Measurements from ENCODE around the gene DDX11. TPM values are rescaled to one million over a fixed set of nuclear protein-coding genes. Genes with fewer than 3 reads are reported as not detected.
"Not testable (repeated sequence)": the region's sequence is repeated elsewhere in the genome, so short reads cannot be mapped to it uniquely, and the experiment has no call there.

The DDX11 gene
- total and polyA plus RNA-seq, 9 donors, result 4.2 to 41.4 (median 15.3) TPM

- intact Hi-C loops (cut with DNase I); H3K36me3 ChIP-seq: not testable (repeated sequence)
- 80 to 85% (median 85%) methylated on average over 7 of the region's 7 CpGs for WGBS, 3 donors
Observed at GRCh38 chr12:31052666-31053439, 20.8 kb upstream of the DDX11 start.

DNA sequence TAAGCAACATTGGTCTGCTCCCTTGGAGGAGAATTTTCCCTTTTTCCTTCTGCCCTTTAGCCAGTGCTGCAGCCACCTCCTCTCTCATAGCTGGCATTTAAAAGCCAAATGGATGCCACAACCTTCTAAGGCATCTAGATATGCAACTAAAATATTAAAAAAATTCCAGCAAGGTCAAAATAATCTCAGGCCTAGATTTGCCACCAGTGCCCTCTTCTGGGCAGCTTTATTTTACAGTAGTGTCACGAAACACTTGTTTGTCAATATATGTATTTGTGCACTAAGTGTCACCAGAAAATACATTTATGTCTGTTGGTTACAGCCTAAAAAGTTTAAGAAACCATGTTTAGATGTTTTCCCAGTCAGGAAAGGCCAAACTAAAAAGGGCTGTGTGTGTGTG is 19.7 kb upstream of the DDX11 start:
- H3K36me3 ChIP-seq; H3K4me3 ChIP-seq; H3K27ac ChIP-seq; intact Hi-C loops (cut with DNase I); H3K9me3 ChIP-seq; H3K4me1 ChIP-seq (ENCODE audit: insufficient read depth); DNase-seq; H3K27me3 ChIP-seq: not testable (repeated sequence)
- 64 to 76% (median 75%) methylated on average over 1 of the region's 1 CpG for WGBS, 3 donors

More at GRCh38 chr12:31052666-31053439, 20.8 kb upstream of the DDX11 start:
- not testable (repeated sequence) for H3K27me3 ChIP-seq; H3K27ac ChIP-seq; H3K4me1 ChIP-seq (ENCODE audit: insufficient read depth); H3K4me3 ChIP-seq; H3K9me3 ChIP-seq; DNase-seq

- Histone ChIP-seq H3K27ac (no peak overlapping the region), H3K27me3 (no peaks in the 10 kb centered on the region), H3K4me3 (no peak overlapping the region), H3K4me1 (ENCODE audit: insufficient read depth) (no peaks in the 10 kb centered on the region), H3K36me3 (no peaks in the 10 kb centered on the region), H3K9me3 (no peaks in the 10 kb centered on the region)
- intact Hi-C loops (cut with DNase I), result no loop called here
- no peak for TF ChIP-seq EP300 (IDR thresholded peaks at IDR 0.05)
- TF ChIP-seq, protein P1, sequence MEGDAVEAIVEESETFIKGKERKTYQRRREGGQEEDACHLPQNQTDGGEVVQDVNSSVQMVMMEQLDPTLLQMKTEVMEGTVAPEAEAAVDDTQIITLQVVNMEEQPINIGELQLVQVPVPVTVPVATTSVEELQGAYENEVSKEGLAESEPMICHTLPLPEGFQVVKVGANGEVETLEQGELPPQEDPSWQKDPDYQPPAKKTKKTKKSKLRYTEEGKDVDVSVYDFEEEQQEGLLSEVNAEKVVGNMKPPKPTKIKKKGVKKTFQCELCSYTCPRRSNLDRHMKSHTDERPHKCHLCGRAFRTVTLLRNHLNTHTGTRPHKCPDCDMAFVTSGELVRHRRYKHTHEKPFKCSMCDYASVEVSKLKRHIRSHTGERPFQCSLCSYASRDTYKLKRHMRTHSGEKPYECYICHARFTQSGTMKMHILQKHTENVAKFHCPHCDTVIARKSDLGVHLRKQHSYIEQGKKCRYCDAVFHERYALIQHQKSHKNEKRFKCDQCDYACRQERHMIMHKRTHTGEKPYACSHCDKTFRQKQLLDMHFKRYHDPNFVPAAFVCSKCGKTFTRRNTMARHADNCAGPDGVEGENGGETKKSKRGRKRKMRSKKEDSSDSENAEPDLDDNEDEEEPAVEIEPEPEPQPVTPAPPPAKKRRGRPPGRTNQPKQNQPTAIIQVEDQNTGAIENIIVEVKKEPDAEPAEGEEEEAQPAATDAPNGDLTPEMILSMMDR (IDR thresholded peaks at IDR 0.05), result no peak
- TF ChIP-seq POLR2A (IDR thresholded peaks at IDR 0.05), result no peak
- no peak for DNase-seq
- WGBS, 3 donors, result 84 to 89% (median 85%) methylated on average over 4 of the region's 4 CpGs
Observed at GRCh38 chr12:31057671-31058070, 16.0 kb upstream of the DDX11 start.

DNA sequence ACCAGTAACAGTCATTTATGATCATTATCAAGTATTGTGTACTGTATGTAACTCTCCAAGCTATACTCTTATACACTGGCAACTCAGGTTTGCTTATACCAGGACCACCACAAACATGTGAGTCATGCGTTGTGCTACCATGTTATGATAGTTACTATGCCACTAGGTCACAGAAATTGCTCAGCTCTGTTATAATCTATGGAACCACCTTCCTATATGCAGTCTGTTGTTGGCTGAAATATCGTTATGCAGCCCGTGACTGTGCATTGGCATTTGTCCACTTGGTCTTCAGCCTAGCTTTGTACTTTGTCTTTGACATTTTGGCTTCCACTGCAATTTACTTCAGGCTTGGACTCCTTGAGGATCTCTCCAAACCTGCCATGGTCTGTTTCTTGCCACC is 7.5 kb upstream of the DDX11 start:
- H3K36me3 ChIP-seq; DNase-seq; H3K9me3 ChIP-seq; intact Hi-C loops (cut with DNase I); H3K4me1 ChIP-seq (ENCODE audit: insufficient read depth); H3K27ac ChIP-seq; H3K27me3 ChIP-seq; H3K4me3 ChIP-seq: not testable (repeated sequence)
- 53 to 56% (median 54%) methylated on average over 3 of the region's 3 CpGs for WGBS, 3 donors

DNA sequence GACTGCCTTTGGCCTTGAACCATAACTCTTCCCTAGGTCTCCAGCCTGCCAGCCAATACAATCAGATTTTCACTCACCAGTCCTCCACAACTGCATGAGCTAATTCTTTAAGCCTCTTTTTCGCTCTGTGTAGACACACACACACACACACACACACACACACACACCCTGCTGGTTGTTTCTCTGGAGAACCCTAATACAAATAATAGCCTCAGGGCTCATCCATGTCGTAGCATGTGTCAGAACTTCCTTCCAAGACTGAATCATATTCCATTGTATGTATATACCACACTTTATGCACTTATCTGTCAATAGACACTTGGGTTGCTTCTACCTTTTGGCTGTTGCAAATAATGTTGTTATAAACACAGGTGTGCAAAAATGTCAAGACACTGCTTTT is 6.0 kb upstream of the DDX11 start:
- H3K9me3 ChIP-seq, H3K36me3 ChIP-seq: not testable (repeated sequence)

DNA sequence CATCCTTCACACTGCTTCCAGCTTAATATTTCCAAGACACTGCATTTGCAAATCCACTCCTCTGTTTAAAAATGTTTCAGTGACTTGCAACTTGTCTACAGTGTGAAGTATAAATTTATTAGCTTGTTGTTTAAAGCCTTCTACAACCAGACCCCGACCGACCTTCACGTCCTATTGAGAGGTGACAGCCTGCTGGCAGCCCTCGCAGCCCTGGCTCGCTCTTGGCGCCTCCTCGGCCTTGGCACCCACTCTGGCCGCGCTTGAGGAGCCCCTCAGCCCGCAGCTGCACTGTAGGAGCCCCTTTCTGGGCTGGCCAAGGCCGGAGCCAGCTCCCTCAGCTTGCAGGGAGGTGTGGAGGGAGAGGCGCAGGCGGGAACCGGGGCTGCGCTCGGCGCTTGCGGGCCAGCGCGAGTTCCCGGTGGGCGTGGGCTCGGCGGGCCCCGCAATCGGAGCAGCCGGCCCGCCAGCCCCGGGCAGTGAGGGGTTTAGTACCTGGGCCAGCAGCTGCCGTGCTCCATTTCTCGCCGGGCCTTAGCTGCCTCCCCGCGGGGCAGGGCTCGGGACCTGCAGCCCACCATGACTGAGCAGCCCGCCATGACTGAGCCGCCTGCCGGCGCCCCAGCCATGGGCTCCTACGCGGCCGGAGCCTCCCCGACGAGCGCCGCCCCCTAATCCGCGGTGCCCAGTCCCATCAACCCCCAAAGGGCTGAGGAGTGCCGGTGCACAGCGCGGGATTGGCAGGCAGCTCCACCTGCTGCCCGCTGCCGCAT is 2.5 kb upstream of the DDX11 start:
- intact Hi-C loops (cut with DNase I), result not testable (repeated sequence)

More for the DNA sequence above, 6.0 kb upstream of the DDX11 start:
- intact Hi-C loops (cut with DNase I); H3K4me1 ChIP-seq (ENCODE audit: insufficient read depth); H3K4me3 ChIP-seq; DNase-seq; H3K27me3 ChIP-seq; H3K27ac ChIP-seq: not testable (repeated sequence)
- WGBS, 3 donors, result 87 to 92% (median 90%) methylated on average over 2 of the region's 2 CpGs

GRCh38 chr12:31072962-31073361 is 698 bp upstream of the DDX11 start:
- H3K9me3 ChIP-seq; H3K27ac ChIP-seq; H3K27me3 ChIP-seq; intact Hi-C loops (cut with DNase I); H3K4me1 ChIP-seq (ENCODE audit: insufficient read depth); H3K36me3 ChIP-seq; DNase-seq: not testable (repeated sequence)
- 51 to 56% (median 53%) methylated on average over 5 to 6 of the region's 6 CpGs for WGBS, 3 donors
- H3K4me3 ChIP-seq, result peak overlapping the region; percentile 62

More for the DNA sequence above, 2.5 kb upstream of the DDX11 start:
- H3K4me1 ChIP-seq (ENCODE audit: insufficient read depth); DNase-seq; H3K27ac ChIP-seq; H3K4me3 ChIP-seq; H3K36me3 ChIP-seq; H3K27me3 ChIP-seq; H3K9me3 ChIP-seq: not testable (repeated sequence)
- WGBS, 3 donors, result 87 to 93% (median 90%) methylated on average over 39 to 46 of the region's 53 CpGs

GRCh38 chr12:31074333-31074874 is 744 bp downstream of the DDX11 start:
- H3K36me3 ChIP-seq; H3K27me3 ChIP-seq; H3K4me1 ChIP-seq (ENCODE audit: insufficient read depth); H3K27ac ChIP-seq; H3K9me3 ChIP-seq; intact Hi-C loops (cut with DNase I): not testable (repeated sequence)
- H3K4me3 ChIP-seq, result peak overlapping the region; percentile 62
- 3 to 5% (median 4%) methylated on average over 8 to 16 of the region's 16 CpGs for WGBS, 3 donors
- peak in 1 of 5 donors; percentile 42 for DNase-seq

- H3K9me3 ChIP-seq; intact Hi-C loops (cut with DNase I); H3K36me3 ChIP-seq; H3K27ac ChIP-seq; DNase-seq; H3K4me1 ChIP-seq (ENCODE audit: insufficient read depth); H3K4me3 ChIP-seq; H3K27me3 ChIP-seq: not testable (repeated sequence)
- 79 to 82% (median 81%) methylated on average over 11 of the region's 11 CpGs for WGBS, 3 donors
Observed at GRCh38 chr12:31076150-31076549, 2.5 kb downstream of the DDX11 start.

- H3K27me3 ChIP-seq; intact Hi-C loops (cut with DNase I); H3K4me1 ChIP-seq (ENCODE audit: insufficient read depth): not testable (repeated sequence)
Observed at GRCh38 chr12:31077095-31077494, 3.4 kb downstream of the DDX11 start.

More at GRCh38 chr12:31077095-31077494, 3.4 kb downstream of the DDX11 start:
- not testable (repeated sequence) for H3K4me3 ChIP-seq, DNase-seq, H3K36me3 ChIP-seq, H3K27ac ChIP-seq, H3K9me3 ChIP-seq
- WGBS, 3 donors, result 84 to 94% (median 93%) methylated on average over 3 to 4 of the region's 4 CpGs

Measured in ovary (tissue), 9 donors.